Common myeloid progenitor, CD34-positive (primary cell): ENCODE results near the gene ACSM3.
"Not testable (repeated sequence)": the region's sequence is repeated elsewhere in the genome, so short reads cannot be mapped to it uniquely, and the experiment has no call there.

Source experiments
- CTCF ChIA-PET: fragments of 350-600 bp; sonication (Branson Sonifier 250); formaldehyde crosslinking; loops from one replicate; lab custom pipeline; 2021; ENCODE audit warnings: antibody characterized with exemption; lab: Charles Lee
- POLR2A ChIA-PET: fragments of 350-600 bp; sonication (Branson Sonifier 250); formaldehyde crosslinking; loops from one replicate; lab custom pipeline; 2021; ENCODE audit warnings: antibody characterized with exemption; lab: Charles Lee
- DNase-seq, 3 donors: peaks; one replicate each; pipeline versions ENCODE4 v3.0.0 to v3.0.0-alpha.2; 2013
- H3K27ac ChIP-seq, 2 experiments: 1 replicate in 1 of 2; 2 replicates in 1 of 2; pipeline ENCODE4 v1.7.0; 2013; ENCODE audit warnings: inconsistent platforms in 2 of 2, low read length in 2 of 2, mild to moderate bottlenecking in 2 of 2, low read depth in 1 of 2, moderate library complexity in 1 of 2; ENCODE audit not compliant: severe bottlenecking in 2 of 2, insufficient read depth in 1 of 2, poor library complexity in 1 of 2
- H3K27me3 ChIP-seq, 5 experiments: replicated peaks in 2 of 5; 1 replicate in 3 of 5; 2 replicates in 2 of 5; pipeline versions ENCODE4 v1.6.1 to v1.7.0; 2013; ENCODE audit warnings: low read length in 4 of 5, mild to moderate bottlenecking in 2 of 5, moderate library complexity in 2 of 5, inconsistent platforms in 1 of 5; ENCODE audit not compliant: insufficient read depth in 5 of 5, control insufficient read depth in 4 of 5
- H3K36me3 ChIP-seq, 4 experiments: 1 replicate in 2 of 4; 2 replicates in 2 of 4; pipeline versions ENCODE4 v1.6.1 to v1.7.0; 2013; ENCODE audit warnings: low read length in 3 of 4, control low read depth in 1 of 4, mild to moderate bottlenecking in 1 of 4; ENCODE audit not compliant: control insufficient read depth in 4 of 4, insufficient read depth in 4 of 4
- H3K4me1 ChIP-seq, 4 experiments: 1 replicate in 3 of 4; 2 replicates in 1 of 4; pipeline versions ENCODE4 v1.6.1 to v1.7.1; 2013; ENCODE audit warnings: low read length in 3 of 4, mild to moderate bottlenecking in 3 of 4, control low read depth in 1 of 4, inconsistent platforms in 1 of 4, moderate library complexity in 1 of 4; ENCODE audit not compliant: control insufficient read depth in 4 of 4, insufficient read depth in 4 of 4; ENCODE audit errors: control extremely low read depth in 1 of 4
- H3K4me3 ChIP-seq, 7 experiments: 1 replicate in 4 of 7; 2 replicates in 3 of 7; pipeline versions ENCODE4 v1.5.1 to v1.7.0; 2013; ENCODE audit warnings: mild to moderate bottlenecking in 7 of 7, low read length in 6 of 7, moderate library complexity in 6 of 7, inconsistent platforms in 2 of 7, low read depth in 2 of 7, control low read depth in 1 of 7; ENCODE audit not compliant: insufficient read depth in 4 of 7, control insufficient read depth in 1 of 7; ENCODE audit errors: extremely low read depth in 1 of 7
- H3K9me3 ChIP-seq, 5 experiments: 1 replicate in 4 of 5; 2 replicates in 1 of 5; pipeline versions ENCODE4 v1.6.1 to v1.7.1; 2013; ENCODE audit warnings: low read length in 4 of 5, mild to moderate bottlenecking in 2 of 5, inconsistent platforms in 1 of 5, low read depth in 1 of 5, moderate library complexity in 1 of 5; ENCODE audit not compliant: control insufficient read depth in 4 of 5, insufficient read depth in 2 of 5; ENCODE audit errors: control extremely low read depth in 1 of 5
- WGBS: methylation state at CpG from one replicate; pipeline ENCODE4 v1.1.5; 2013; ENCODE audit not compliant: insufficient coverage; 5-methylcytosine and 5-hydroxymethylcytosine counted together

The ACSM3 gene

DNA sequence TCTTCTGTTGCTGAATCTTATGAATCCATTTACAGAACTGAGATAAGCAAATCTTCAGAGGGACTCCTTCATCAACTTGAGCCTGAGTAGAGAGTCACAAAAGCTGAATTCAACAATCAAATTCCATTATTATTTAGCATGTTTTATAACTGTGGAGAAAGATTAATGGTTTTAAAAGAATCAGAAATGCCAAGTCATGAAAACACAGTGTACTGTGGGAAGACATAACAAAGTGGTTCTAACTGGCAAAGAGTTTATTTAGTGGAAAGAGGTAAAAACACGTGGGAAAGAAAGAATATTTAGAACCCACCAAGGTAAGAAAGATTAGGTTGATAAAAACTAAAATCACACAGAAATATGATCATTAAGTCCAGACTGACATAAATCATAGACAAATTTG is 37.5 kb downstream of the ACSM3 start:
- Histone ChIP-seq H3K4me1 (peaks cover 0 to 33% (median 16%) of the 10 kb centered on the region in 4 experiments), H3K27me3 (no peaks in the 10 kb centered on the region), H3K36me3 (peaks cover 4 to 30% (median 5%) of the 10 kb centered on the region in 4 experiments), H3K27ac (peak overlapping the region in 1 of 2 experiments; percentile 35), H3K4me3 (no peak overlapping the region), H3K9me3 (no peaks in the 10 kb centered on the region)
- no CpG with 5 or more reads among the region's 1 CpG for WGBS
- ChIA-PET POLR2A (no interaction called here), CTCF (interaction anchor here (1.5 to 1.6 kb wide), 2 partner anchors 54 to 301 kb away, joined by 3 to 4 read pairs; no protein-coding TSS in a partner anchor)
- DNase-seq = peak in 1 of 3 donors; percentile 33

DNA sequence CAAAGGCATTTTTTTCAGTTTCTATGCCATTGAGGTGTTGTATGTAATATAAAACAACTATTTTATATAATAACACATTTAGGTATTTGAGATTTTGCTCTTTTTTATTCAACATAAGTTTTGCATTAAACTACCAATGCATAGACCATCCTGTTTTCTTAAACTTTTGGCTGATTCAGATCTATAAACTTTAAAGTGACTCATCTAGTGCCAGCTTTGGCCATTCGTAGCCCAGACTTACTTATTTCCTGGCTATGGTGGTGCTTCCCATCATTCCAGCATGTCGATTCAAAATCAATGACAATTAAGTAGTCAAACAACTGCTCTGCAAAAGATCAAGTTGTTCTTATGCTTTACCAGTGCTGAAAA is 39.4 kb downstream of the ACSM3 start:
- Histone ChIP-seq H3K9me3 (no peaks in the 10 kb centered on the region), H3K4me3 (no peak overlapping the region), H3K4me1 (peaks cover 0 to 47% (median 28%) of the 10 kb centered on the region in 4 experiments), H3K27me3 (no peaks in the 10 kb centered on the region), H3K36me3 (peaks cover 2 to 22% (median 3%) of the 10 kb centered on the region in 4 experiments), H3K27ac (no peak overlapping the region)
- ChIA-PET CTCF (no interaction called here), POLR2A (no interaction called here)
- 100% methylated on average over 2 of the region's 2 CpGs for WGBS
- no peak for DNase-seq

DNA sequence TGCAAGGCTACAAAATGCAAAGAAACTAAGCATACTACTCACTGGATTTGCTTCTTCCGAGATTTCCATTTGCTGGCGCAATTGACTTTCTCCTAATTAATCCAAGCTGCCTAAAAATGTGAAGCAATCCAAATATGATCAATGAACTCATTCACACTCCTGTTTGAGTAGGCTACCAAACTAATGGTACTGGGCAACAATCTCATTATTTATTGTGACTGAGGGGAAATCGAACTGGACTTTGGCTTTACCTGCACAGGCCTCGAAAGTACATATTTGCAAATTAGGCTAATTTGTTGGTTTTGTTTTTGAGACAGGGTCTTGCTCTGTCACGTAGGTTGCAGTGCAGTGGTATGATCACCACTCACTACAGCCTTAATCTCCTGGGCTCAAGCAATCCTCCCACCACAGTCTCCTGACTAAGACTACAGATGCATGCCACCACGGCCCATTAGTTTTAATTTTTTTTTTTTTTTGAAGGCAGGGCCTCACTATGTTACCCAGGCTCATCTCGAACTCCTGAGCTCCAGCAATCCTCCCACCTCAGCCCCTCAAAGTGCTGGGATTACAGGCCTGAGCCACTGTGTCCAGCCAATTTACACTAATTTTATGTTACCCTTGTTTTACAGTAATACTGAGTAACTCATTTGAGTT is 39.9 kb downstream of the ACSM3 start:
- Histone ChIP-seq H3K36me3 (peaks cover 0 to 17% (median 2%) of the 10 kb centered on the region in 4 experiments), H3K27me3 (no peaks in the 10 kb centered on the region), H3K9me3 (no peaks in the 10 kb centered on the region), H3K4me3 (no peak overlapping the region), H3K4me1 (peaks cover 0 to 47% (median 32%) of the 10 kb centered on the region in 4 experiments), H3K27ac (no peak overlapping the region)
- WGBS = 97% methylated on average over 7 of the region's 7 CpGs
- DNase-seq = no peak
- ChIA-PET CTCF (interaction anchor here (1.0 to 1.7 kb wide), 3 partner anchors 11 to 47 kb away, joined by 3 to 9 read pairs (median 3); no protein-coding TSS in a partner anchor), POLR2A (no interaction called here)

DNA sequence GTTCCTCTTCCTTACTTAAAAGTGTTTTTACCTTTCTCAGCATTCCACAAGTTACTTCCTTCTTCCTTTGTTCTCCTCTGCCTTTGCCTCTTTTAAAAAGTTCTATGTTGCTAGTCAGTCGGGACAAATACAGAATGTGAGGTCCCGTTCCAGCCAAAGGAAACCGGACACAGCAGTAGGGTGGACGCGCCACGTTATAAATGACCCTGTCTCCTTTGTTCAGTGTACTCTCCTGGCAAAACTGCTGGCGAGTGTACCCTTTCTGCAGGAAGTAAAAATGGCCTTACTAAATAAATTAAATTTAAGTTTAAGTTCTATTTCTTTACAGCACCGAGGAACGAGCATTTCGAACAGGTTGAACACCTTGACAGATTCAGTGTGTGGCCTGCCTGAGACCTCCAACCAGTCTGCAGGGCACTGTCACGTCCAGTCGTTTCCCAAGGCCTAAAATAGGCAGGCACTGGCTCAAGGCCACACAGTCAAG is 41.9 kb downstream of the ACSM3 start:
- CTCF ChIA-PET = interaction anchor here (1.0 to 3.4 kb wide), 8 partner anchors 10 to 106 kb away, joined by 3 to 13 read pairs (median 4); no protein-coding TSS in a partner anchor
- H3K4me1 ChIP-seq = peaks cover 0 to 50% (median 41%) of the 10 kb centered on the region in 4 experiments
- H3K27me3 ChIP-seq, DNase-seq, POLR2A ChIA-PET, H3K36me3 ChIP-seq, H3K9me3 ChIP-seq: not testable (repeated sequence)
- peak overlapping the region in 1 of 2 experiments; percentile 93 for H3K27ac ChIP-seq
- WGBS = 18% methylated on average over 6 of the region's 12 CpGs
- H3K4me3 ChIP-seq = peak overlapping the region; percentile 81 to 97 (median 86)

DNA sequence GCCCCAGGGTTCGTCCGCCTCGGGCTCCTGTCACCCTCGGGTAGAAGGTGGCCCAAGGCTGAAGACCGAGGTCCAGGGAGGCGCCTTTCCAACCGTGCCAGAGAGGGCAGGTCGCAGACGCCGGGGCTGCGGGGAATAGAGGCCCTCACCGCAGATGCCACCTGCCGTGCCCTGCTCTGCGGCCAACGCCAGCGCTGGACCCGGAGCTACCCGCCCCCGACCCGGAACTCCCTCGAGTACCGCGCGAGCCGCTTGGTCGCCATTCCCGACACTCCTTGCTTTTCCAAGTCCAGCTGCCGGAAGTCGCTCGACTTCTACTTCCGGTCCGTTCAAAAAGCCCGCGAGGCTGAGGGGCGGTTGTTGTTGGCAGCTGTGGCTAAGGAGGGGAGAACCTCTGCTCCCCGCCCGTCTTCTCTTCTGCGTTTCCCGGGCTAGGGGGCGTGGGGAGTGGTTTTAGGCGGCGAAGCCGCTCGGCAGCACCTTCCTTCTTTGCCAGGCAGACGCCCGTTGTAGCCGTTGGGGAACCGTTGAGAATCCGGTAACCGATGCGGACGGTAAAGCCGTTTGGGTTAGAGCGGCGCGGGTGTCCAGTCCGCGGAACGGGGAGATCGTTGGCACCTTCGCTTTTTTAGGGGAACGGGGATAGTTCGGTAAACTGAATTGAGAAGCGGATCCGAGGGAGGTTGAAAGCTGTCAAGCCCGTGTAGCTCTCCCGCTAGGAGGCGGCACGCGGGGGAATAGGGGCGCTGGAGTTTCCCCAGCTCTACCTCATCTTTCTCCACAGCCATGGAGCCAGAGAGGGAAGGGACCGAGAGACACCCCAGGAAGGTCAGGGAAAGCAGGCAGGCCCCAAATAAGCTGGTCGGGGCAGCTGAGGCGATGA is 42.6 kb downstream of the ACSM3 start, which contains the start of the genes ERI2 and REXO5:
ERI2 (minus strand) TSS at position 305 of the 883 bp plus-strand sequence; CDS start at position 263, 42 bp downstream.
REXO5 (plus strand) TSS at position 360 of the 883 bp plus-strand sequence; CDS start at position 787, 427 bp downstream.
- Histone ChIP-seq H3K4me1 (peaks cover 0 to 48% (median 42%) of the 10 kb centered on the region in 4 experiments), H3K27ac (peak within 1 kb of the TSS; percentile 84 to 93), H3K4me3 (peak within 1 kb of the TSS; percentile 81 to 97 (median 86)), H3K9me3 (no peaks in the 10 kb centered on the region), H3K36me3 (peaks cover 0 to 13% (median under 1%) of the 10 kb centered on the region in 4 experiments), H3K27me3 (no peaks in the 10 kb centered on the region)
- ChIA-PET CTCF (interaction anchor here (0.7 to 3.4 kb wide), 14 partner anchors 10 to 278 kb away, joined by 3 to 13 read pairs (median 4); no protein-coding TSS in a partner anchor), POLR2A (interaction anchor here (1.2 kb wide), 1 partner anchor 9 kb away, joined by 5 read pairs; no protein-coding TSS in a partner anchor)
- under 1% methylated on average over 66 of the region's 74 CpGs for WGBS
- peak; percentile 90 to 95 (median 92) for DNase-seq

- Histone ChIP-seq H3K36me3 (peaks cover 0 to 15% (median 0%) of the 10 kb centered on the region in 4 experiments), H3K4me3 (peak overlapping the region in 5 of 7 experiments; percentile 8 to 97 (median 92)), H3K9me3 (no peaks in the 10 kb centered on the region), H3K27ac (peak overlapping the region in 1 of 2 experiments; percentile 93), H3K27me3 (no peaks in the 10 kb centered on the region), H3K4me1 (peaks cover 0 to 58% (median 45%) of the 10 kb centered on the region in 4 experiments)
- POLR2A ChIA-PET = no interaction called here
- 94% methylated on average over 9 of the region's 11 CpGs for WGBS
- CTCF ChIA-PET = interaction anchor here (1.0 to 3.4 kb wide), 3 partner anchors 18 to 277 kb away, joined by 3 to 13 read pairs (median 4); no protein-coding TSS in a partner anchor
- no peak for DNase-seq
Measured at GRCh38 chr16:20807862-20808261, 44.0 kb downstream of the ACSM3 start.
